Rectal smooth muscle tissue (tissue), 1 donor: ENCODE data around the gene ADORA1.

Source experiments
- H3K27ac ChIP-seq: one replicate; pipeline ENCODE4 v1.7.0; 2013; ENCODE audit warnings: low read depth, low read length, inconsistent platforms
- H3K27me3 ChIP-seq: one replicate; pipeline ENCODE4 v1.7.0; 2013; ENCODE audit warnings: low read length; ENCODE audit not compliant: control insufficient read depth, insufficient read depth
- H3K36me3 ChIP-seq: one replicate; pipeline ENCODE4 v1.7.0; 2013; ENCODE audit warnings: low read length; ENCODE audit not compliant: control insufficient read depth, insufficient read depth
- H3K4me1 ChIP-seq: one replicate; pipeline ENCODE4 v1.7.0; 2013; ENCODE audit warnings: low read length; ENCODE audit not compliant: control insufficient read depth, insufficient read depth
- H3K4me3 ChIP-seq: one replicate; pipeline ENCODE4 v1.7.0; 2013; ENCODE audit warnings: low read length
- H3K9ac ChIP-seq: one replicate; pipeline ENCODE4 v1.7.0; 2013; ENCODE audit warnings: low read length

ADORA1 gene

DNA sequence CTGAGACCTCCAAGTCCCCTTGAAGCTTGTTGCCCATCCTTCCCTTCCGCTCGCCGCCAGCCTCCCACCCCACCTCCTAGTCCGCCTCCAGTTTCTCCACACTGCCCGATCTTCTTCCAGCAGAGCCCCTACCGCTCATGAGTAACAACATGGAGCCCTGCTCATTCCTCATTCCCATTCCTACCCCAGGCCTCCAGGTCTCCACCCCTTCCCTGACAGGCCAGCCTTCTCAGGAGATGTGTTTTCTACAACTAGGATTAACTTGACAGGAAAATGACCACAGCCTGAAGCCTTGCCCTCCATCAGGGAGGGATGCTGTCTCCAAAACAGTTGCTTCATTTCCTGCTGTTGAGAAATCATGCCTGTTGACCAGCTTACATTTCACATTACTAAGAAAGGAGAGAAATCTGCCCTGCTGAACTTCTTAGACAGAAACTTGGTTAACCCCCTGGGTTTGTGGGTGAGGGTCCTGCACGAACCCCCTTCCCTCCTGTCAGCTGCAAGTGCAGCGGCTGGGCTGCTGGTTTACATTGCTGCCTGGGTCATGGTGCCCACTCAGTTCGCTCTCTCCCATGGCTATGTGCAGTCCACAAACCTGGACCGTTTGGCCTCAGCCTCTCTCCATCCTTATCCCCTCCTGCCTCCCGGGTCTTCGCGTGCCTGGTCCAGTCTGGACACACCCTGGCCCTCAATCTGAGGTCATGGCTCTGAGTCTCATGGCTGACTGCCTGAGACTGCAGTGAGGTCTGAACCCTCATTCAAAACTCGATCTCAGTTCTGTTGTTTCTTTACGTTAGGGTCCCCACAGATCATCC, 75.1 kb downstream of the ADORA1 start:
- H3K27ac ChIP-seq = no peak overlapping the region

DNA sequence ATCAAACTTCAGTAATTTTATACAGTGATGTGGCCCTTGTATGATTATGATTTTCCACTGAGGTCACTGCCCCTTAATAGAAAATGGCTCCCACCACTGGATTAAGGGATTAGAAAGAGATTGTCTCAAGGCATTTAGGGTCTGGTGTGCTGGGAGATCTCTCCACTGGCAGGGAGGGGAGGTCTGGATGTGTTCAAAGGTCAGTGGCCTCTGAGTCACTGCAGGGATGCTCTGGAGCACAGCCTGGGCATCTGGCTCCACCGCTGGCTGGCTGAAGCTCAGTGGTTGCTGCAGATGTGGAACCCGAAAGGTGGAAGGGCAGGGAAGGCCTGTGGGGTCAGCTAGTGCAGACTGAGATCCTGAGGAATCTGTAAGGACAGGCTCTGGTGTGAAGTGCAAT, 77.2 kb downstream of the ADORA1 start:
- Histone ChIP-seq H3K4me1 (no peaks in the 10 kb centered on the region), H3K36me3 (no peaks in the 10 kb centered on the region), H3K9ac (no peak overlapping the region), H3K4me3 (no peak overlapping the region), H3K27ac (no peak overlapping the region), H3K27me3 (no peaks in the 10 kb centered on the region)

More for the DNA sequence above, 75.1 kb downstream of the ADORA1 start:
- H3K36me3 ChIP-seq = no peaks in the 10 kb centered on the region
- no peaks in the 10 kb centered on the region for H3K27me3 ChIP-seq
- no peak overlapping the region for H3K4me3 ChIP-seq
- H3K4me1 ChIP-seq = no peaks in the 10 kb centered on the region
- H3K9ac ChIP-seq = no peak overlapping the region

GRCh38 chr1:203206129-203206687, 78.7 kb downstream of the ADORA1 start:
- Histone ChIP-seq H3K36me3 (no peaks in the 10 kb centered on the region), H3K4me3 (no peak overlapping the region), H3K27me3 (no peaks in the 10 kb centered on the region), H3K27ac (no peak overlapping the region), H3K9ac (no peak overlapping the region), H3K4me1 (no peaks in the 10 kb centered on the region)

DNA sequence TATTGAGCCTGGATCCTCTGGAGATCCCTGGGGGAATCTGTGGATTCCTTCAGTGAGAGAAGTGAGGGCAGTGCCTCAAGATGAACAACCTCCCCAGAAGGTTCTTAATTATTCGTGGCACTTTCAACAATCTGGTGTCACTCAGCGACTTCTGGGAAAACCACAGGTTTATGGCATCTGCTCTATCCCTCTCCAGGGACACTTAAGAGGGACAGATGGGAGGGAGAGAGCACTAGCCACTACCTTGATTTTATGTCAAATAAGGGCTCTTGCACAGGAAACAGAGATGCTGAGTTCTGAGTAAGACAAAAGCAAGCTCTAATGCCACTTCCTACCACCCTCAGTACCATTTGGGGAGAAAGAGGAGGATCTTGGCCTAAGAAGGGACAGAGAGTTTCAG, 80.2 kb downstream of the ADORA1 start:
- Histone ChIP-seq H3K9ac (no peak overlapping the region), H3K4me1 (no peaks in the 10 kb centered on the region), H3K27me3 (no peaks in the 10 kb centered on the region), H3K36me3 (no peaks in the 10 kb centered on the region), H3K27ac (no peak overlapping the region), H3K4me3 (no peak overlapping the region)

DNA sequence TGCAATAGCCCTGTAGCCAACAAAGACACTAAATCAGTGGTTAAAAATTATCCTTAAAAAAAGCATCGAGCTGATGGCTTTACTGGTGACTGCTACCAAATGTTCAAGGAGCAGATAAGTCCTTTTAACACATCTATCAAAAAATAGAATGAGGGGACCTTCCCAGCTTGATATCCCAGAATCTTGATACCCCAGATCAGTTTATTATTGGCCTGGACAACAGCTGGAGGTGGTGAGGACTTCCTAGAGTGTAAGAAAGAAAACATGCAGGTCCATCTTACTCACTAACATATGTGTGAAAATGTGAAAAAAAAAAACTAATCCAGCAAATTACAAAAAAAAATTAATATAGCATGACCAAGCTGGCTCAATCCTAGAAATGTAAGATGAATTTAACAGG, 80.7 kb downstream of the ADORA1 start:
- H3K27ac ChIP-seq = no peak overlapping the region
- no peaks in the 10 kb centered on the region for H3K36me3 ChIP-seq
- no peak overlapping the region for H3K9ac ChIP-seq
- H3K4me3 ChIP-seq = no peak overlapping the region
- no peaks in the 10 kb centered on the region for H3K27me3 ChIP-seq
- H3K4me1 ChIP-seq = no peaks in the 10 kb centered on the region

DNA sequence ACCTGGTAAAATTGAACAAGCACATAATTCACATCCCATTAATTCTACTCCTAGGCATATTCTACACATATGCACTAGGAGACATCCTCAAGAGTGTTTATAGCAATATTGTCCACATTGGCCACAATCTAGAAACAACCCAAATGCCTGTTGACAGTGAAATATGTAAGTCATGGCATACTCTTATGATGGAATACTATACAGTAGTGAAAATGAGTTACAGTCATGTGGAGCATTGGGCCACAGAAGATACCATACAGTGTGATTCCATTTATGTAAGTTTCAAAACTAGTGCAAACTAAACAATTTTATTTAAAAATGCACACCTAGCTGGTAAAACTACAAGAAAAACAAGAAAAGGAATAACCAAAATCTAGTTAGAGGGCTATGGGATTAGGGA, 82.8 kb downstream of the ADORA1 start:
- H3K27me3 ChIP-seq = no peaks in the 10 kb centered on the region
- H3K9ac ChIP-seq = no peak overlapping the region
- H3K36me3 ChIP-seq = no peaks in the 10 kb centered on the region
- no peaks in the 10 kb centered on the region for H3K4me1 ChIP-seq
- H3K27ac ChIP-seq = no peak overlapping the region
- H3K4me3 ChIP-seq = no peak overlapping the region

DNA sequence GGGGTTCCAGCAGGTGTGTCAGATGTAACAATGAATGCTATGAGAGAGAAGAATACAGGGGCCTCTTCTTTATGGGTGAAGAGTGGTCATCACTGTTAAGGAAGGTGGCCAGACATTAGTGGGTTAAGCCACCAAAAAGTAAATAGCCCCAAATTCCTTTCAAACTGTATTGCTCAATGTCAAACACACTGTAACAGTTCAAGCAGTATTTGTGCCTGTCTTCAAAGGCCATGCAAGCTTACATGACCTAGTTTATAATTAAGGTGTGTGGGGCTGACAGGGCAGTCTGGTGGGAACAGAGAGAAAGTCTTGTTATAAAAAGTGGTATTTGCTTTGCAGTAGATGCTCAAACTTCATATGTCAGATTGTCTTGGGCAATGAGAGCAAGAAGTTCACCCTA, 83.5 kb downstream of the ADORA1 start:
- Histone ChIP-seq H3K4me1 (no peaks in the 10 kb centered on the region), H3K27ac (no peak overlapping the region), H3K9ac (no peak overlapping the region), H3K27me3 (no peaks in the 10 kb centered on the region), H3K36me3 (no peaks in the 10 kb centered on the region), H3K4me3 (no peak overlapping the region)

DNA sequence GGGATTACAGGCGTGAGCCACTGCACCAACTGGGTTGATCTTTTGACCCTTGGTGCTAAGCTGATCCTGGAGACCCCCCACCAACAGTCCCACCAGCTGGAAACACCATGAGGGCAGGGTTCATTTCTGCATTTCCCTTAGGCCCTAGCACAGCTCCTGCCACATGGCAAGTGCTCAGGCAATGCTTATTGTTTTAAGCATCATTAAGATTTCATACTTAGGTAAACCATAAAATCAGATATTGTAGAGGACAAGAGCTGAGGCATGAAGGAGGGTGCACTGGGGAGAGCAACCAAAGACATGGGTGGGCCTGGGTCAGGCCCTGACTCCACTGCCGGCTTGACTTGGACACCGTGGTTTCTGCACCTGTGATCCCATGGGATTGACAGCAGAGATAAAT, 84.3 kb downstream of the ADORA1 start:
- no peak overlapping the region for H3K4me3 ChIP-seq
- no peaks in the 10 kb centered on the region for H3K36me3 ChIP-seq
- no peak overlapping the region for H3K9ac ChIP-seq
- no peak overlapping the region for H3K27ac ChIP-seq
- H3K27me3 ChIP-seq = no peaks in the 10 kb centered on the region
- H3K4me1 ChIP-seq = no peaks in the 10 kb centered on the region

DNA sequence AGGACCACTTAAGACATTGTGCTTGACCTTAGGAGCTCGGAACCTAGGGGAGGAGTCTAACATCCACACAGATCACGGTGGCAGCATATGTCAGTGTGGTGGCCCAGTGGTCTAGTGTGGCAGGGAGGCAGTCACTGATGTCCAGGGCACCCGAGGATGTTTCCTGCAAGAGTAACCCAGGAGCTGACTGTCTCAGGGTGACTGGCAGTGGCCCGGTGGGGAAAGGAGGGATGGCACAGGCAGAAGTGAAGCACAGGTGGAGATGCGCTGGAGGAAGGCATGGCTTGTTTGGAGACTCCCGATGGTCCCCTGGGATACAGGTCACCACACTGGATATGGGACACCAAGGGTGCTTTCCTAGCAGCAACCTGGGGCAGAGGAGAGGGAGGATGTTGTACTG, 85.6 kb downstream of the ADORA1 start:
- Histone ChIP-seq H3K4me1 (no peaks in the 10 kb centered on the region), H3K27ac (no peak overlapping the region), H3K27me3 (peaks cover 6% of the 10 kb centered on the region), H3K9ac (no peak overlapping the region), H3K4me3 (no peak overlapping the region), H3K36me3 (no peaks in the 10 kb centered on the region)

- no peak overlapping the region for H3K27ac ChIP-seq
- no peak overlapping the region for H3K9ac ChIP-seq
- H3K4me1 ChIP-seq = no peaks in the 10 kb centered on the region
- no peaks in the 10 kb centered on the region for H3K36me3 ChIP-seq
- H3K27me3 ChIP-seq = peaks cover 6% of the 10 kb centered on the region
- no peak overlapping the region for H3K4me3 ChIP-seq
These were observed 87.3 kb downstream of the ADORA1 start for GRCh38 chr1:203214871-203215270.

- Histone ChIP-seq H3K27me3 (peaks cover 6% of the 10 kb centered on the region), H3K4me3 (no peak overlapping the region), H3K27ac (no peak overlapping the region), H3K9ac (no peak overlapping the region), H3K36me3 (no peaks in the 10 kb centered on the region), H3K4me1 (no peaks in the 10 kb centered on the region)
These were observed 88.0 kb downstream of the ADORA1 start for GRCh38 chr1:203215573-203215972.

- Histone ChIP-seq H3K27ac (no peak overlapping the region), H3K27me3 (peaks cover 6% of the 10 kb centered on the region), H3K36me3 (no peaks in the 10 kb centered on the region), H3K4me3 (no peak overlapping the region), H3K4me1 (no peaks in the 10 kb centered on the region), H3K9ac (no peak overlapping the region)
These were observed 89.0 kb downstream of the ADORA1 start for GRCh38 chr1:203216274-203217138.
